ENCODE measurements around the gene CPED1.
"Not testable (repeated sequence)": the region's sequence is repeated elsewhere in the genome, so short reads cannot be mapped to it uniquely, and the experiment has no call there.

The CPED1 gene

GRCh38 chr7:121196286-121196685 is 207.8 kb downstream of the CPED1 start:
- no peak for DNase-seq

- DNase-seq = no peak
Observed at GRCh38 chr7:121197455-121197854, 208.9 kb downstream of the CPED1 start.

GRCh38 chr7:121198502-121198901 is 210.0 kb downstream of the CPED1 start:
- no peak for DNase-seq

- DNase-seq = no peak
Observed at GRCh38 chr7:121202125-121202524, 213.6 kb downstream of the CPED1 start.

GRCh38 chr7:121202834-121203233 is 214.3 kb downstream of the CPED1 start:
- no peak for DNase-seq

- no peak for DNase-seq
Observed at GRCh38 chr7:121204537-121204936, 216.0 kb downstream of the CPED1 start.

- DNase-seq = no peak
Observed at GRCh38 chr7:121205777-121206176, 217.3 kb downstream of the CPED1 start.

- DNase-seq = no peak
Observed at GRCh38 chr7:121211253-121211652, 222.7 kb downstream of the CPED1 start.

GRCh38 chr7:121212036-121212435 is 223.5 kb downstream of the CPED1 start:
- no peak for DNase-seq

- DNase-seq = no peak
Observed at GRCh38 chr7:121214657-121215056, 226.1 kb downstream of the CPED1 start.

- no peak for DNase-seq
Observed at GRCh38 chr7:121219026-121219425, 230.5 kb downstream of the CPED1 start.

GRCh38 chr7:121221108-121221507 is 232.6 kb downstream of the CPED1 start:
- not testable (repeated sequence) for DNase-seq

- no peak for DNase-seq
Observed at GRCh38 chr7:121228779-121229178, 240.3 kb downstream of the CPED1 start.

GRCh38 chr7:121235201-121235600 is 246.7 kb downstream of the CPED1 start:
- no peak for DNase-seq

- no peak for DNase-seq
Observed at GRCh38 chr7:121237601-121238000, 249.1 kb downstream of the CPED1 start.

GRCh38 chr7:121244120-121244870 is 255.8 kb downstream of the CPED1 start:
- DNase-seq = no peak

- DNase-seq = not testable (repeated sequence)
Observed at GRCh38 chr7:121251367-121251766, 262.9 kb downstream of the CPED1 start.

- not testable (repeated sequence) for DNase-seq
Observed at GRCh38 chr7:121252523-121253235, 264.2 kb downstream of the CPED1 start.

GRCh38 chr7:121259826-121260225 is 271.3 kb downstream of the CPED1 start:
- no peak for DNase-seq

GRCh38 chr7:121261207-121261884 is 272.8 kb downstream of the CPED1 start:
- DNase-seq = no peak

GRCh38 chr7:121262221-121262620 is 273.7 kb downstream of the CPED1 start:
- no peak for DNase-seq

- no peak for DNase-seq
Observed at GRCh38 chr7:121262969-121263368, 274.5 kb downstream of the CPED1 start.

- DNase-seq = no peak
Observed at GRCh38 chr7:121266307-121266894, 277.9 kb downstream of the CPED1 start.
